T-helper 2 cell treated with Interferon-gamma antibody and Interleukin-4, amounts not matched to agents 100 ng/mL and 5 ng/mL, for 36 hours (primary cell): ENCODE results near the gene GET4. TPM values are rescaled to one million over a fixed set of nuclear protein-coding genes. Genes with fewer than 3 reads are reported as not detected.

Experiments
- intact Hi-C: fragments of 100-400 bp; cut with micrococcal nuclease; formaldehyde crosslinking; loops from one replicate; pipeline ENCODE4 v1.15.1; 2023
- total RNA-seq: library from RNA; stranded (reverse); gene quantifications from 2 replicates; pipeline ENCODE4 v1.2.3, GENCODE V29; 2022

The GET4 gene
- total RNA-seq, 1 donor from 2014 or later = 35.2 TPM

GRCh38 chr7:885261-885892 lies 9.0 kb downstream of the GET4 start:
- intact Hi-C loops = no loop called here

GRCh38 chr7:885893-886625 lies 9.7 kb downstream of the GET4 start:
- intact Hi-C loops = no loop called here

GRCh38 chr7:886626-887487 lies 10.5 kb downstream of the GET4 start:
- intact Hi-C loops = no loop called here

GRCh38 chr7:887488-887820 lies 11.1 kb downstream of the GET4 start:
- intact Hi-C loops = no loop called here

DNA sequence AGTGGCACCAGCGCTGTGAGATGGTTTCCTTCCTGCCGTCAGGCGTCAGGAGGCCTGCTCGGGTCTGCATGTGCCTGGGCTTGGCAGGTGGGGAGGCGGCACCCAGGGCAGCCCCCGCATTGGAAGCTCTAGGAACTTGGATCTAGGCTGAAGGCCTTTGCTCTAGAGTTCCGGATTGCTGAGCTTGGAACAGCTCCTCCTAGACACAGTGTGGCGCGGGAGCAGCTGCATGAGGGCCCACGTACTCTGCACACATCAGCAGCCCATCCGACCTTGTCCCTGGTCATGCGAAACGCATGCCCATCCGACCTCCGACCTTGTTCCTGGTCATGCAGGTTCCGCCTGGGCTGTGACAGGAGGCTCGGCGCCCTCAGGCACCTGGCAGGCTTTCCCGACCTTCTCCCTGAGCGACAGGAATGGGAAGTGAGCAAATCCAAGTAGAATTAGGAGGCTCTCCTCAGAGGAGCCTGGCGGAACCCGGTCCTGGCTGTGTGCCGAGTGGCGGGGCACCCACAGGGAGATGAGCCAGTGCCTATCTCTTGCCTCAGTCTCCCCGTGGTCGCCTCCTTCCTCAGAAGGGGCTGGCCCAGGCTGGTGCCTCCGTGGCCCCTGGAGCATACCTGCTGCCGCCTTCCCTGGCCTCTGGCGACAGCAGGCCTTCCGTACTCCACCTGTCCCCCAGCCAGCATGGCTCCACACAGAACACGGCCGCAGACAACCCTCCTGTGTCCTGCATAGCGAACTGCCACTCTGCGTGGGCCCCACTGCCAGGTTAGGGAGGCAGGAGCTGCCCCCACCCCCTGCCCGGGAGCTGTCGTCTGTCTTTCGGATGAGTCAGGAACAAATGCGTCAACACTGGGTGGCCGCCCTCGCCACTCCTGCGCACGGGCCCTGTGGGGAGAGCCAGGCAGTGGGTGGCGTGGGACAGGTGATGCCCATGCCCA lies 12.0 kb downstream of the GET4 start:
- intact Hi-C loops = no loop called here

- intact Hi-C loops = no loop called here
Observed at GRCh38 chr7:889025-889390, 12.7 kb downstream of the GET4 start.

DNA sequence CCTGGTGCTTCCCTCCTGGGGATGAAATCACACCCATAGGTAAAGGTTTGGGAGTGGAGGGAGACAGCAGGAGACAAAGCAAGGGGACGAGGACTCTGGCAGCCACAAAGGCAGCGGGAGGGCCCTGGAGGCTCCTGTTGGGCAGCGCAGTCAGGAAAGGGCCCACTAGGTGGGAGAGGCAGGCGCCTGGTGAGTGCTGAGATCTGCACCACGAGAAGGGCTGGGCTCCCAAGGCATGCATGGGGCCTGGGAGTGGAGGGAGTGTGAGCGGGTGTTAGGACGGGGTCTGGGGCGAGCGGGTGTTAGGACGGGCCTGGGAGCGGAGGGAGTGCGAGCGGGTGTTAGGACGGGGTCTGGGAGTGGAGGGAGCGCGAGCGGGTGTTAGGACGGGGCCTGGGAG lies 13.0 kb downstream of the GET4 start:
- intact Hi-C loops = no loop called here

DNA sequence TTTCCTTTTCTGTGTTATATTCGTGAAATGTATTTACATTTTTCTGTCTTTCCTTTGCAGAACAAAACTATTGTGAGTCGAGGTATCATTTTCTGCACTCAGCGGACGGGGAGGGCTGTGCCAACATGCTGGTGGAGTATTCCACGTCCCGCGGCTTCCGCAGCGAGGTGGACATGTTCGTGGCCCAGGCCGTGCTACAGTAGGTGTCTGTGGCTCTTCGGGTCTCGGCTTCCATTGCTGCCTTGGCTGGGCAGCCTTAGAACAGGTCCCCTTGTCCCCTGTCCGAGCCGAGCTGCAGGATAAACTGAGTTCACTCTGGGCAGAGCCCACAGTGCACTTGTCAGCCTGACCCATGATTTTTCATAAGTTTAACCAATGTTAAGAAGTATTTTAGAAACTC lies 14.5 kb downstream of the GET4 start:
- intact Hi-C loops = no loop called here

DNA sequence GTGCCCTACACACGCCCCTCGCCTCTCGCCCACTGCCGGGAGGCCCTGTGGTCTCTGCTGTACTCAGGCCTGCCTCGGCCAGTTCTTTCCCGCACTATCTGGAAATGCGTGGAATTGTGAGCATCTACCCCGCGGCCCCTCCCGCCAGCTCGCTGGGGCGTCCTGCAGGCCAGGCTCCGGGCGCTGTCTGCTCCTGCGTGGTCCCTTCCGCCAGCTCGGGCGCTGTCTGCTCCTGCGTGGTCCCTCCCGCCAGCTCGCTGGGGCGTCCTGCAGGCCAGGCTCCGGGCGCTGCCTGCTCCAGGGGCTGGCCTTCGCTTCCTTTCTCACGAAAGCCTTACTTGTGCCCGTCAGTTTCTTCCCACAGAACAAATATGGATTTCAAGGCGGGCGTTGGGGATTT lies 14.9 kb downstream of the GET4 start:
- intact Hi-C loops = no loop called here

DNA sequence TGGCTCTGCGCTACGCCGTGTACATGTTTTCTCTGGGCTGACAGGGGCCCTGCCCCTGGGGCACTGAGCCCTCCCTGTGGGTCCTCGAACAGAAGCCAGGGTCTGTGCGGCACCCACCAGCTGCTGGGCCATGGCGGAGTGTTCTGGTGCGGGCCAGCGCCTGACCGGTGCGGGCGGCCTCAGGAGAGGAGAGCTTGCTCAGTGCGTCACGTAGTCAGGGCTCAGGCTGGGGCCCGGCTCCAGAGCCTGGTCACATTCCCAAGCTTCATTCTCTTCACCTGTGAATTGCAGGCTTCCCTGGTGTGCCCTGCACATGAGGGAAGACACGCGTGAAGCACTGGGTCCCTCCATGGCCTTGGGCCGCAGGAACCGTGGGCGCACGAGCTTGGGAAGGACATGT lies 15.5 kb downstream of the GET4 start:
- intact Hi-C loops = no loop called here

- intact Hi-C loops = no loop called here
Observed at GRCh38 chr7:892648-893593, 16.6 kb downstream of the GET4 start.

- intact Hi-C loops = no loop called here
Observed at GRCh38 chr7:893686-894085, 17.3 kb downstream of the GET4 start.

DNA sequence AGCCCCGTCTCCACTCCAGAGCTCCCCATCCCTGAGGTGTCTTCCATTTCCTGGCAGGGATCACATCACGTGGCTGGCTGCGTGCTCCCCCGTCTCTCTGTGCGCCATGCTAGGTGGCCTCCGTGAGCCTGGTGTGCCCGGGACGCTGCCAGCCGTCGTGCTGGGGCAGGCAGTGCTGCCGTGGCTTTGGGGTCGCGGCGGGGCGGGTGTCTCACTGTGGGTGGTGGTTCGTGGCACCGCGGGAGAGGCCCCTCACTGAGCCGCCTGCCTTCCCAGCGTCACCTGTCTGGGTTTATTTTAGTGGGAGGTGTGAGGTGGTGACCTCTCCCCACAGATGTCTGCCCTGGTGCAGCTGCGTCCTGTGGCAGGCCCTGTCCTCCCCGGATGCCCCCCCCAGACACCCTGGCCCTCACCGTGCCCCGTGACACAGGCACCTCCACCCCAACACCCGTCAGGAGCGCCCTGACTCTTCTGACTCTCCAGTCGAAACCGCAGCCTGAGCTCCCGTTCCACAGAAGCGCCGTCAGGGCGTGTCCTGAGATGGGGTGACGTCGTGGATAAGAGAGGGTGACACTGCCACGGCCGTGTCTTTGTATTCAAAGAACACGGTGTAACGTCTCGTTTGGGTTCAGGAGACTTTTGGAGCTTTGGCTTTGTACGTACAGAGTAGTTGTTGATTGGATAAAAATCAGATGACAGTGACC lies 18.0 kb downstream of the GET4 start:
- intact Hi-C loops = no loop called here

DNA sequence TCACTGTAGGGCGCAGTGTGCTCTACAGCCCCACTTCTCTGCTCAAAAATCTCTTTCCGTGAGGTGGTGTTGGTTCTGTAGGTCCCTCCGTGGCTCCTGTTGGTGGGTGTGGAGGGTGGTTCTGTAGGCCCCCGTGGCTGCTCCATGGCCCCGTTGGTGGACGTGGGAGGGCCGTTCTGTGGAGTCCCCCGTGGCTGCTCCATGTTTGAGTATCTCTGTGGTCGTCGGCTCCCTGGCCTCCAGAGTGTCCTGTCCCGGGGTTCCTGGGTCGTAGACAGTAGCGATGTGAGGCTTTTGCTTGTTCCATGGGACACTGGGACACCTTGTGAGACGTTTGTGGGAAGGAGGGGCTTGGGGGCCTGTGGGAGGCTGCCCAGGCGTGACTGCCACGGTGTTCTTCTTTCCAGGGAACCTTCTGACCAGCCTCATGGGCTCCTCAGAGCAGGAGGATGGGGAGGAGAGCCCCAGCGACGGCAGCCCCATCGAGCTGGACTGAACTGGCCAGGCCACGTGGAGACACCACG lies 18.6 kb downstream of the GET4 start:
- intact Hi-C loops = no loop called here

GRCh38 chr7:895451-896052 lies 19.2 kb downstream of the GET4 start:
- intact Hi-C loops = no loop called here

DNA sequence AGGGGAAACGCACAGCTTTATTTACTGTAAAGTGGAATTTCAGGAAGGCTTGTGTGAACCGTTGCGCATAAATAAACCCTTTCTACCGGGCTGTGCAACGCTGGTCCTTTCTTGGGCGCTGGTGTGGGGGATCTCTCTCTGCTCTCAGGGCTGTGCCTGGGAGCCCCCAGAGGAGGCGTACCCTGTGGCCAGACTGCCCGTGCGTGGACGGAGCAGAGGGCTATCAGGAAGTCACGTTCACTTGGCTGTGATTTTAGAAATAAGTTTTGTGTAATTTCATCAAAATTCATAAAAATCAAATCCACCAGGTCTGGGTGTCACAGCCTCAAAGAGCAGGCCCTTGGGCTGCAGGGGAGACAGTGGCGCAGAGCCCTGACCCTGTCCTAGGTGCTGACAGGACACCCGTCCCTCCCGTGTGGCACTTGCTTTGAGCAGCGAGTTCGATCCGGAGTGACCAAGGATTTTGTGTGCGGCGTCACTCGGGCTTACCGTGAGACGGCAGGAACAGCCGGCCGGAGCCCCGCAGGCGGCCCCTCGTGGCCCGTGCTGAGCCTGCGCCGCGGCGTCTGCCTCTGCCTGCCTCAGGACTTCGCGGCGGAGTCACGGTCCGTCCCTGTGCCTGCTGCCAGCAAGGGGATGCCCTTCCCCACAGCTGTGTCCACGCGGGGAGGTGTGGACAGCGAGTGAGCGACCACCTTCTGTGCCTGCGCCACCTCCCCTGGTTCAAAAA lies 20.2 kb downstream of the GET4 start:
- intact Hi-C loops = no loop called here

- intact Hi-C loops = no loop called here
Observed at GRCh38 chr7:897086-897485, 20.7 kb downstream of the GET4 start.

DNA sequence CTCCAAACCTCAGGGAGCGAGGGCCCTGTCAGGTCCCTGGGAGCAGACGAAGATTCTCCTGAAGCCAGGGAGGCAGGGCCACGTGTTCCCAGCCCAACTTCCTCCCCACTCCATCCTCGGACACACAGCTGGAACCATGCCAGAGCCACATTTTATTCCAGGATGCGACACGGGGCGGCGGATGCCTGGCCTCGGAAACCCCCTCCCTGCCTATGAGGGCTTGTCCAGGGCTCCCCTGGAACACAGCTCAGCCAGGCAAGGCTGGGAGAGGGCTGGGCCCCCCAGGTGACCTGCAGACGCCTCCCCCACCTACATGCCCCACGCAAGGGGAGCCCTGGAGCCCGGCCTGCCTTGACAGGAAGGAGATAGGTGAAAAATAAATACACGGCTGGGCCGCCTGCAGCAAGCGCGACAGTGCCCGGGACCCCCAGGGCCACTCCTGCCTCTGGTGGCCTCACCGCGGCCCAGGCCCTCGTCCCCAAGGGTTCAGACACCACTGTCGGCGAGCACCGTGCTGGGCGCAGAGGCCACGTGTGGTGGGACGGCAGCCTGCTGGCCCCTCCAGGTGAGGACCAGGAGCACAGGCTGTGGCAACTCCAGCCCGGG lies 21.5 kb downstream of the GET4 start:
- intact Hi-C loops = no loop called here
